NT2/D1 (cell line): ENCODE data around the gene DOCK11.

Experiments
- DNase-seq: peaks from one replicate; pipeline ENCODE4 v3.0.0-alpha.2; 2011; ENCODE audit warnings: low read depth, low spot score
- H3K27me3 ChIP-seq: 2 replicates; pipeline ENCODE4 v1.6.0; 2011; ENCODE audit warnings: mild to moderate bottlenecking; ENCODE audit not compliant: insufficient read length, insufficient read depth
- H3K36me3 ChIP-seq: 2 replicates; pipeline ENCODE4 v1.6.1; 2011; ENCODE audit warnings: mild to moderate bottlenecking, low read length, mixed read lengths; ENCODE audit not compliant: insufficient read depth, insufficient read length
- H3K4me1 ChIP-seq: 2 replicates; pipeline ENCODE4 v1.5.1; 2011; ENCODE audit not compliant: insufficient read depth, insufficient read length
- H3K4me3 ChIP-seq: 2 replicates; pipeline ENCODE4 v1.5.1; 2011; ENCODE audit warnings: low read depth; ENCODE audit not compliant: insufficient read length
- H3K9ac ChIP-seq: 2 replicates; pipeline ENCODE4 v1.6.0; 2011; ENCODE audit warnings: low read depth; ENCODE audit not compliant: insufficient read length
- H3K9me3 ChIP-seq: 2 replicates; pipeline ENCODE4 v1.5.1; 2011; ENCODE audit warnings: mild to moderate bottlenecking, low read length; ENCODE audit not compliant: insufficient read depth
- SUZ12 ChIP-seq: IDR thresholded peaks from 2 replicates; pipeline ENCODE4 v1.6.1; 2011; ENCODE audit not compliant: insufficient read length, insufficient read depth; ENCODE audit errors: extremely low read depth
- YY1 ChIP-seq: IDR thresholded peaks from 2 replicates; pipeline ENCODE4 v1.6.1; 2011; ENCODE audit not compliant: insufficient read length, insufficient read depth
- ZNF274 ChIP-seq: IDR thresholded peaks from 2 replicates; pipeline ENCODE4 v1.6.1; 2011; ENCODE audit warnings: mild to moderate bottlenecking, low read depth, low read length

Gene DOCK11

DNA sequence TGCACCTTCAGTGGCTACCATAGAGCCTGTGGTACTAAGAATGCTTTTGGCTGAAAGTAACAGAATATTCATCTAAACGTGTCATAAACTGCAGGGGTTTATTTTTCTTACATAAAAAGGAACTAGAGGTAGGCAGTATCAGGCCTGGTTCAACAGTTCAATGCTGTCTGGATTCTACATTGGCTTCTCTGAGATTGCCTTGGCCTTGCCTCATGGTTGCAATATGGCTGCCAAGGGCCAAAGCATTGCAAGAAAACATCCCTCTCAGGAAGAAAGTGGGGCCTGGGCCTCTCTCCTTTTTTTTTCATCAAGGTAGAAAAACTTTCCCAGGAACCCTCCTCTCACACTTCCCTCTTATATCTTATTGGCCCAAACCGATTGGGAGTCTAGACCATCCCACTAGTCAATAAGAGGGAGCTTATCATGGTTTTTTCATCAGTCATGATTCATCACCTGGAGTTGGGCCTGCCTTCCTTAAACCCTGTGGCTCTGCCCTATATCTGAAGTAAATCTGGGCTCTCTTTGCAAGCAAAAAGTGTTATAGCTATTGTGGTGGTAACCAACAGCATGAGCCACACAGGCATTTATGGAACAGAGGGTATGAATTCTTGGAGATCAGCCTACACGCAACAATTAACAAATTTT lies 1.8 kb upstream of the DOCK11 start:
- no peak for TF ChIP-seq ZNF274
- TF ChIP-seq YY1, result no peak
- TF ChIP-seq SUZ12, result no peak
- H3K9ac ChIP-seq, result no peak overlapping the region

DNA sequence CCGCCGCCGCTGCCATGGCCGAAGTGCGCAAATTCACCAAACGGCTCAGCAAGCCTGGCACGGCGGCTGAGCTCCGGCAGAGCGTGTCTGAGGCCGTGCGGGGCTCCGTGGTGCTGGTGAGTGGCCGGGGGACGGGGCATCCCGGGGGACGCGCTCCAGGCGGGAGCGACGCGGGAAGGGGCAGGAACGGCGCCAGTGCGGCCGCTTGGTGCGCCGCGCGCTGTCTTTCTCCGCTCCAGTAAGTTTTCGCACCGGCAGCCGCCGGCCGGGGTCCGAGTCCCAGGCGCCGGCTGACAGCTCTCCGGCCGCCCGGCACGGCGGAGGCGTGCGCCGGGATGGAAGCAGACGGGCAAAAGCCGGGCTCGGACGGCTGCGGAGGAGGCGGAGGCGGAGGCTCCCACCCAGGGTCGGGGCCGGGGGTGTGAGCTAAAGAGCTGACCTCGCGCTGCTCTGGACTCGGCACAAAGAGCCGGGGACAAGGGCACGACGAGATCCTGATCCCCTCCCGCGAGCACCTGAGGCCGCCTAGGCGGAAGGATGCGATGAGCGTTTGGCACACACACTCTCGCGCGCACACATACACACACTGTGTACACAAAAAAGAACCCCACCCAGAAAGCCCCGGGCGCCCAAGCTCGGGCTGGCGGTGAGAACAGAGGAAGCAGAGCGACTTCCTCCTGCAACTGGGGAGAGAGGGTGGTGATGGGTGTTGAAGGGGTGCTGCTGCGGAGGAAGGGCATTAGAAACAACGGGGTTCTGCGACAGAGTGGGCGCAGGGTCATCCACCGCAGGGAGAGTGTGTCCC lies 545 bp downstream of the DOCK11 start:
- Histone ChIP-seq H3K36me3 (no peaks in the 10 kb centered on the region), H3K27me3 (peaks cover 30% of the 10 kb centered on the region), H3K9ac (peak overlapping the region; percentile 74), H3K4me1 (peaks cover 3% of the 10 kb centered on the region), H3K4me3 (peak overlapping the region; percentile 64), H3K9me3 (no peaks in the 10 kb centered on the region)
- TF ChIP-seq ZNF274 (no peak), YY1 (no peak)
- no peak for DNase-seq

More for the DNA sequence above, 1.8 kb upstream of the DOCK11 start:
- Histone ChIP-seq H3K27me3 (peaks cover 29% of the 10 kb centered on the region), H3K4me3 (no peak overlapping the region), H3K4me1 (peaks cover 3% of the 10 kb centered on the region), H3K9me3 (no peaks in the 10 kb centered on the region), H3K36me3 (no peaks in the 10 kb centered on the region)
- DNase-seq, result no peak

DNA sequence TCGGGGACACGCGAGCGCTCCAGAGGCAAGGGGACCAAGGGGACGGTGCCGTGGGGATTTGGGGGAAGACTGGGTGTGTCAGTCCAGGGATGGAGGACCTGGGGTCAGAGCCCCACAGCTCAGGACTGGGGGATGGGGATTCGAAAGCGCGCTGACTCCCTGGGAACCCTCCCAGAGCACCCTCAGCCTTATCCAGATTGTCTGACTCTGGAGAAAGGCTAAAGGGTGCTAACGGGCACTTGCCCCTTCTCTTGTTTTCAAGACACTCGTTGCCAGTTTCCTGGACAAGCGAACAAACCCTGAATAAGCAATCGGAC lies 1.1 kb downstream of the DOCK11 start:
- peaks cover 30% of the 10 kb centered on the region for H3K27me3 ChIP-seq
- no peaks in the 10 kb centered on the region for H3K36me3 ChIP-seq
- DNase-seq, result no peak
- peak overlapping the region; percentile 64 for H3K4me3 ChIP-seq
- H3K9ac ChIP-seq, result peak overlapping the region; percentile 74
- peaks cover 3% of the 10 kb centered on the region for H3K4me1 ChIP-seq
- H3K9me3 ChIP-seq, result no peaks in the 10 kb centered on the region
- TF ChIP-seq YY1 (no peak), ZNF274 (no peak), SUZ12 (no peak)

DNA sequence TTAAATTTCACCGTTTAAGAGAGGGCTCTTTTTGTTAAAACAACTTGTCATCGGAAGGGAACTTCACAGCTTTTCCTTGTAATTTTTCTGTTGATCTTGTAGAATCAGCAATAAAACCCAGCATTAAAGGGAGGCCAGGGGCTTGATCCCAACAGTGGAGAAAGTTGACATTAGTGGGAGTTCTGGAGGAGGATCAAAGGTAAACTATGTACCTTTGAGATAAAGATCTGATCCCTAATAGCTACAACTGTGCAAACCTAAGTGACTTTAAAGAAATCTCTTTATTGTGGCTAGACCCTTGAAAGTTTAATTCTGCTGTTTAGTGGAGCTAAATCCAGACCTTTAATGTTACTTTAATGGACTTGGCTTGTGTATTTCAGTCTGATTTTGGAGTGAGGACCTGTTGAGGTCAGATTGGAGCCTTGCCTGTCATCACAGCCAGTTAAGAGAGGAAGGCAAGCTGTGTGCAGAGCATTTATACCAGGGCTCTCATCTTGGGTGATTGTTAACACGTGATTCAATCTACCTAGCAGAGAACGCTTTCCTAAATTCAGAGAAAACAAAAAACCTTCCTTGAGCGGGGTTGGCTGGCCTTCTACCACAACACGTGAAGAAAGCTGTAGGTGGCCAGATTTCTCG lies 1.7 kb downstream of the DOCK11 start:
- no peaks in the 10 kb centered on the region for H3K36me3 ChIP-seq
- peaks cover 30% of the 10 kb centered on the region for H3K27me3 ChIP-seq
- no peak for TF ChIP-seq ZNF274
- no peak for TF ChIP-seq YY1
- TF ChIP-seq SUZ12, result no peak
- H3K9ac ChIP-seq, result no peak overlapping the region
- DNase-seq, result no peak
- peaks cover 3% of the 10 kb centered on the region for H3K4me1 ChIP-seq
- peak overlapping the region; percentile 64 for H3K4me3 ChIP-seq
- no peaks in the 10 kb centered on the region for H3K9me3 ChIP-seq

DNA sequence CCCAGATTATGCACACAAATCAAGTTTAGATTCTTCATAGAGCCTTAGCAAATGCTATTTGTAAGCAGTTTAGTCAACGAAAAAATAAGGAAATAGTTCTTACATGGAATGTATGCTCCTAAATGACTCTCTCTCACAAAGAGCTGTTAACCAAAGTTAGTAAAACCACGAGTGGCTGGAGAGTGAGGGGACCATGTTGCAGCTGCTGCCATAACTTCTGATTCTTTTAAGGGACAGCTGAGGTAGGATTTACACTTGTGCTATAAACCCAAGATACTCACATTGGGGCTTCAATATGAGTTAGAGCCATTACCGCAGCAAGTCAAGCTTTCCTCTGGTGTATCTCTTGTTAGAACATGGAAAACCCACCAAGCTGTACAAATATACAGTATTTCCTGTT lies 2.7 kb downstream of the DOCK11 start:
- no peaks in the 10 kb centered on the region for H3K9me3 ChIP-seq
- peaks cover 3% of the 10 kb centered on the region for H3K4me1 ChIP-seq
- TF ChIP-seq YY1, result no peak
- H3K9ac ChIP-seq, result no peak overlapping the region
- H3K27me3 ChIP-seq, result peaks cover 30% of the 10 kb centered on the region
- no peaks in the 10 kb centered on the region for H3K36me3 ChIP-seq
- H3K4me3 ChIP-seq, result no peak overlapping the region
- DNase-seq, result no peak

DNA sequence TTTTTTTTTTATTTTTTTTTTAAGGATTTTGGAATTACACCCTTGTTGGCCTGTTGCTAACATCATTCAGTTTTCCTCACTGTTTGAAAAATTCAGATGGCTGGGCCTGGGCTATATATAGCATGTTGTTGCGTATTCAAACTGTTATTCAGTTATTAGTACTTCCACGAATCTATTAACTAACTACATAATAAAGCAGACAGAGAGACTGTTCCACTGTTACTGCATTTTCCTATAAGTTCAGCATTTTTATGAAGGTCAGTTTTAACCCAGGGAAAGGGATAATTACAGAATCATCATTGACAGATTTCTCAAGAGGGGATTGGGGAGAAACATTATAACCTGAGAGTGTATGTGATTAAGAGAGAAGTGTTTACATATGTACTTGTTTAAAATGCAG lies 3.1 kb downstream of the DOCK11 start:
- no peak for TF ChIP-seq SUZ12
- TF ChIP-seq ZNF274, result no peak
- no peak for TF ChIP-seq YY1
- H3K9ac ChIP-seq, result no peak overlapping the region
- H3K27me3 ChIP-seq, result peaks cover 30% of the 10 kb centered on the region
- no peak overlapping the region for H3K4me3 ChIP-seq
- H3K36me3 ChIP-seq, result no peaks in the 10 kb centered on the region
- H3K4me1 ChIP-seq, result peaks cover 3% of the 10 kb centered on the region
- DNase-seq, result no peak
- H3K9me3 ChIP-seq, result no peaks in the 10 kb centered on the region

DNA sequence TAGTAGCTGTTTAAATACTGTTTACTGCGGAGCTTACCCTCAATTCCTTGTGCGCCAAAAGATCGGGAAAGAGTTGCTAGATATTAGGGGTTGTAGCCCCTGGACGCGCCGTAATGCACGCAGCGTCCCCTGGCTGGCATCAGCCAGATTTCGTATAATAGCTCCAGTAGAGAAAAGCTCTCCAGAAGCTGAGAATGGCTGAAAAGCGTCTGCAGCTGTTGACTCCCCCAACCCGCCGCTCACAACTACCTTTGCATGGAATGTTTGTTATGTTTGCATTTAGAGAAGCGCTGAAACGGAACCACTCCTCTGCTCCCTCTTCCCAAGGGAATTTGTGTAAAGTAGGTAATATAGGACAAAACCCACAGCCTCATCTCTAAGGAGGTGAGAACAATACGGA lies 3.7 kb downstream of the DOCK11 start:
- Histone ChIP-seq H3K36me3 (no peaks in the 10 kb centered on the region), H3K4me3 (no peak overlapping the region), H3K9ac (peak overlapping the region; percentile 47), H3K27me3 (peaks cover 26% of the 10 kb centered on the region), H3K4me1 (peaks cover 3% of the 10 kb centered on the region), H3K9me3 (no peaks in the 10 kb centered on the region)
- no peak for DNase-seq
- TF ChIP-seq SUZ12 (no peak), YY1 (no peak), ZNF274 (no peak)
